Measurements from ENCODE around the gene ASIP.

ASIP gene

DNA sequence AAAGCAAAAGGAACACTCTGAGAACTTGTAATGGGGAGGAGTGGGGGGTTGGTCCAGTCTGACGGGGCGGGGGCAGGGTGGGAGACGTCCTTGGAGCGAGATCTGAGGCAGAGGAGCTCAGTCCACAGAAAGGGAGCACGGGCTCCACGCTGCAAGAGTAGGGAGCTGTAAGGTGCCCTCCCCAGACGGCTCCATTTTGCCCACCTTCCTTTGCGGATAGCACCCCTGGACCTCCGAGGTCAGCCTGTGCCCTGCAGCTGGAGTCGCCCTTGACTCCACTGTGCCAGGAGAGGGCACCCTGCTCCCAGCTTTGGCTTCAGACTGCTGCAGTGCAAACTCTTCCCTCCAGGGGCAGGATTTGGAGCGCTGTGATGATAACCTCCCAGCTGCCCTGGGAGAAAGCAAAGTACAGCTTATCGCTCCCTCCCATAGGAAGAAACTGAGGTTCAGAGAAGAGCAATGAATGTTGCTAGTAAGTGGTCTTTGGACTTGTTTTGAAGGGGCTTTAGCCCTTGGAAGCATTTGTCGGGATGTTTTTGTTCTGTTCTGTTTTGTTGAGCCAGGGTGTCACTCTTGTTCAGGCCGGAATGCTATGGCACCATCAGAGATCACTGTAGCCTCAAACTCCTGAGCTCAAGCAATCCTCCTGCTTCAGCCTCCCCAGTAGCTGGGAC lies 71.5 kb downstream of the ASIP start:
- DNase-seq, result peak; percentile 89 to 91

- no peak for DNase-seq
Observed at GRCh38 chr20:34315236-34315635, 74.0 kb downstream of the ASIP start.

DNA sequence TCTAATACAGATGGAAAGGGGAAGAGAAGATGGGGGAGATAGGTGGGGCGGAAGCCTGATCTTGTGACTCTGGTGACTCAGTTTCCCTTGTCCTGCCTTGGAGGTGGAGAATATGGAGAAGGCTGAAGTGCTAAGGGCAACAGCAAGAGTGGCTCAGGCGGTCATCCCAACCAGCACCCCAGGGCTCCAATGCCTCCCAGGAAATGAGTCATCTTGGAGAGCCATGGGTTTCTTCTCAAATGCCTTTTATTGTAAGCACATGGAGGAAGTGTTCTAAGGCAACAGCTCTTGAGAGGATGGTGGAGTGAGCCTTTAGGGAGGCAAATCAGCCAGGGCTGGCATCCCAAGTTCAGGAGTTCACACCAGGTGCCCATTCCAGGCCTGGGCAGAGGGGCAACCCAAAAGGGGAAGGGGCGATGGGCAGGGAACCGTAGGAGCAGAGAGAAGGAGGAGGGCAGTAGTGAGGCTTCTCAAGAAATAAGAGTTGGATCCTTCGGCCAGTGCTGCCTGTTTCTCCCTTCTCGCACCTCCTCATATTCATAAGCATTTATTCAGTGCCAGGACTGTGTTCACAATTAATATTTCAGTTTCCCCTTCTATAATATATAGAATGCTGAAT lies 75.1 kb downstream of the ASIP start:
- peak in 1 of 2 experiments; percentile 37 for DNase-seq
